Fibroblast of mammary gland (primary cell): ENCODE measurements around the gene PAQR5.
A peak's percentile ranks its signal among the peaks of the same experiment; 100 is the strongest.

Source experiments
- DNase-seq: peaks from one replicate; pipeline ENCODE4 v3.0.0-alpha.2; 2010; ENCODE audit warnings: low read depth
- H3K4me3 ChIP-seq: 2 replicates; pipeline ENCODE4 v1.5.1; 2011; ENCODE audit warnings: low read depth, mild to moderate bottlenecking, low read length, moderate library complexity; ENCODE audit not compliant: control insufficient read depth
- TF ChIP-seq, protein P1 (sequence below): conservative IDR thresholded peaks from 2 replicates; pipeline ENCODE4 v1.5.1; 2011; ENCODE audit warnings: low read depth, low read length, inconsistent platforms; ENCODE audit not compliant: control insufficient read depth, insufficient read depth

Gene PAQR5

DNA sequence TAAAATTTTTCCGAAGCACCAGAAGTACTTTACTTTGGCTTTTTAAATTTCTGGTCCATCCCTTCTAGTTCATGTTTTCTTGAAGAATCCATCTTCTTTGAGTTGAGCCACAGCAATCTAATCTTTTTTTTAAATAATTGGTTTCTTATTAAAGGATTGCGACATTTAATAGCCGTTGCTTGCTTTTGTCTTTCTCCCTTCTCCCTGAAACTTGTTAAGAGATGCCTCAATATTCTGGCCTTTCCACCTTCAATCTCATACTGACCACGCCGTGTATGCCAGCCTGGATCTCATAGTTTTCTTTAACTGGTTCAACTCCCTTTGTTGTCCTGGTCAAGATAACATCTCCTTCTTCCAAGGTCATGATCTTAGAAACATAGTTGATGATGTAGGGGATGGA is 135.5 kb downstream of the PAQR5 start:
- H3K4me3 ChIP-seq: no peak overlapping the region
- TF ChIP-seq, protein P1, sequence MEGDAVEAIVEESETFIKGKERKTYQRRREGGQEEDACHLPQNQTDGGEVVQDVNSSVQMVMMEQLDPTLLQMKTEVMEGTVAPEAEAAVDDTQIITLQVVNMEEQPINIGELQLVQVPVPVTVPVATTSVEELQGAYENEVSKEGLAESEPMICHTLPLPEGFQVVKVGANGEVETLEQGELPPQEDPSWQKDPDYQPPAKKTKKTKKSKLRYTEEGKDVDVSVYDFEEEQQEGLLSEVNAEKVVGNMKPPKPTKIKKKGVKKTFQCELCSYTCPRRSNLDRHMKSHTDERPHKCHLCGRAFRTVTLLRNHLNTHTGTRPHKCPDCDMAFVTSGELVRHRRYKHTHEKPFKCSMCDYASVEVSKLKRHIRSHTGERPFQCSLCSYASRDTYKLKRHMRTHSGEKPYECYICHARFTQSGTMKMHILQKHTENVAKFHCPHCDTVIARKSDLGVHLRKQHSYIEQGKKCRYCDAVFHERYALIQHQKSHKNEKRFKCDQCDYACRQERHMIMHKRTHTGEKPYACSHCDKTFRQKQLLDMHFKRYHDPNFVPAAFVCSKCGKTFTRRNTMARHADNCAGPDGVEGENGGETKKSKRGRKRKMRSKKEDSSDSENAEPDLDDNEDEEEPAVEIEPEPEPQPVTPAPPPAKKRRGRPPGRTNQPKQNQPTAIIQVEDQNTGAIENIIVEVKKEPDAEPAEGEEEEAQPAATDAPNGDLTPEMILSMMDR: no peak
- peak; percentile 43 for DNase-seq

DNA sequence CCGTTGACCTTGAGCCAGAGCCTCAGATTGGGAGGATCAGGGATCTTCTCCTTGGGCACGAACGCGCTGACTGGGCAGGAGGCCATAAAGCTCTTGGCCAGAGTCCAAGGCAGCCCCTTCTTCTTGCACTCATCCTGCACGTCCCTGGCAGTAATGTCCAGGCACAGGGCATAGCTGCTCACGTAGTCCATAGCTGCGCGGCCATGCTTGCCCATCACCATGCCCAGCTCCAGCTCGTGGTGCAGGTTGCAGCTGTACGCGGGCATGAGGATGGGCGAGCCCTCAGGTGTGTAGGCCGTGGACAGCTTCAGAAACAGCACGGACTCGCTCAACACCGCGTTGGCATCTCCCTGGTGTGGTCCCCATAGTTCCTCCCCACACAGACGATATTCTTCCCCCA is 136.0 kb downstream of the PAQR5 start:
- TF ChIP-seq, protein P1: no peak
- no peak for DNase-seq
- no peak overlapping the region for H3K4me3 ChIP-seq

DNA sequence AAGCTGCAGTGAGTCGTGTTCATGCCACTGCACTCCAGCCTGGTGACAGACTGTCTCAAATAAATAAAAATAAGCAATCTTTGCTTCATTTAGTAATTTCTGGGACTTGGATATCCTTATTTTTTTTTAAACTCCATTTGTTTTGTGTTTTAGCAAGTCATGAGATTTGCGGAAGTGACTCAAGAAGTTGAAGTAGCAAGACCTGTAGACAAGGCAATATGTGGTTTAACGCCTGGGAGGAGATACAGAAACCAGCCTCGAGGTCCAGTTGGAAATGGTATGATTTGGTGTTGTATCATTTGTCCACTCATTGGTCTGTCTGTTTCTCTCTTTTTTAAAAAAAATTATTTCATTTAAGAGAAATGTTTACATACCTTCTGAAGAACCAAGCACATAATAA is 137.3 kb downstream of the PAQR5 start:
- TF ChIP-seq, protein P1: no peak
- DNase-seq: no peak
- H3K4me3 ChIP-seq: no peak overlapping the region

DNA sequence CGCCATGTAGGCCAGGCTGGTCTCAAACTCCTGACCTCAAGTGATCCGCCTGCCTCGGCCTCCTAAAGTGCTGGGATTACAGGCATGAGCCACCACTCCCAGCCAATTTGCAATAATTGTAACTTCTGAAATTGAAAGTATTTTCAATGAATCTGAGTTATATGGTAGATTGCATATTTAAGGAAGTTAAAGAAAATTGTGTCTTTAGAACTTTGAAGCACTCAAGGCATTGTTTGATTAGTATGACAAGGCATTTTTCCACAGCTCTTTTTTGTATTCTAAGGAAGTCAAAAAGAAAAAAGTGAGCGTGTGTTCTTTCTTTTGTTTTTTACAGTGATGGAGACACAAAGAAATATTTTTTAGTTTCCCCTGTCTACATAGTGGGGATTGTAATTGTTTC is 138.2 kb downstream of the PAQR5 start:
- no peak for DNase-seq
- TF ChIP-seq, protein P1: no peak
- H3K4me3 ChIP-seq: no peak overlapping the region

DNA sequence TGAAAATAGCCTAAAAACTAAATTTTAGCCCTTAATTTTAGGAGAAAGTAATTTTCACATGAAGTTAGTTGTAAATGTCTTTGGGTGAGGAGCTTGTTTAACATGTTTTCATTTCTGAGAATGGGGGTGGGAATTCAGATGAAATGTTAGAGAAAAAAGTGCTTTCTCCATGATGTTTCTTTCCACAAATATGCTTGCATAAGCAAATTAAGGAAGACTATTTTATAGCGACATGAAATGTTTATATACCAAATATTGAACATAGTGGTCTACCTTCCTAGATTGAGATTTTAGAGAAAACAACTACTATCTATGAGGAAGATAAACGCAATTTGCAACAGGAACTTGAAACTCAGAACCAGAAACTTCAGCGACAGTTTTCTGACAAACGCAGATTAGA is 140.9 kb downstream of the PAQR5 start:
- TF ChIP-seq, protein P1: no peak
- DNase-seq: no peak
- H3K4me3 ChIP-seq: no peak overlapping the region

DNA sequence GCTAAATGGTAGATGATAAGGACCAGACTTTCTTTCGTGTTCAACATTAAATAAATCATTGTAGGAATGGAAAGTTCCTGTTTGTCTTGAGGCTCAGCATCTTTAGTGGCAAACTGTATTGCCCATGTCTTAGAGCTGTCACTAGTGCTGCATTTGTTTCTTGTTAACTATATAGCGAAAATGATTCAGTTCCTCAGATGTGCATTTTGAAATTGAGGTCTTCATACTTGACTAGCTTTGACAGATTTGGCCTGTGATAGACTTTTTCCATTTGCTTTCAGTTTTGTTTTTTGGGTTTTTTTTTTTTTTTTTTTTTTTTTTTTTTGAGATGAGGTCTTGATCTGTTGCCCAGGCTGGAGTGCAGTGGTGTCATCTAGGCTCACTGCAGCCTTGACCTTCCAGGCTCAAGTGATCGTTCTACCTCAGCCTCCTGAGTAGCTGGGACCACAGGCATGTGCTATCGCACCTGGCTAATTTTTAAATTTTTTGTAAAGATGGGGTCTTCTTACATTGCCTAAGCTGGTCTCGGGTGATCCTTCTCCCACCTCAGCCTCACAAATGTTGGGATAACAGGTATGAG is 144.4 kb downstream of the PAQR5 start:
- no peak for DNase-seq
- TF ChIP-seq, protein P1: no peak
- no peak overlapping the region for H3K4me3 ChIP-seq

DNA sequence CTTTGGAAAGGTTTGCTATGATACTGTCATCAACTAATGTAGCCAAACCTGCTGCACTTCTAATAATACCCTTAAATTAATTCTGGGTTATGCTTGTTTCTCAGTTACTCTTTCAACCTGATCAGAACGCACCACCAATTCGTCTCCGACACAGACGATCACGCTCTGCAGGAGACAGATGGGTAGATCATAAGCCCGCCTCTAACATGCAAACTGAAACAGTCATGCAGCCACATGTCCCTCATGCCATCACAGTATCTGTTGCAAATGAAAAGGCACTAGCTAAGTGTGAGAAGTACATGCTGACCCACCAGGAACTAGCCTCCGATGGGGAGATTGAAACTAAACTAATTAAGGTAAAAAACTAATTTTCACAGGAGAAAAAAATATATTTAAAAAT is 146.0 kb downstream of the PAQR5 start:
- DNase-seq: no peak
- TF ChIP-seq, protein P1: no peak

More for the DNA sequence above, 146.0 kb downstream of the PAQR5 start:
- no peak overlapping the region for H3K4me3 ChIP-seq
